A549 (cell line): ENCODE results near the gene CSTF1. TPM values are rescaled to one million over a fixed set of nuclear protein-coding genes. Genes with fewer than 3 reads are reported as not detected.

Source experiments
- ATAC-seq, 2 experiments: fragments of 200-7000 bp in 1 of 2; fragments of >200 bp in 1 of 2; cut with Nextera tagmentation in 1 of 2; cut with Tn5 transposase in 1 of 2; 3 replicates each; pipeline versions ENCODE4 v1.8.0 to v1.9.1; 2018 to 2020; ENCODE audit warnings: mild to moderate bottlenecking in 1 of 2, moderate library complexity in 1 of 2
- CTCF ChIA-PET: fragments of 300-600 bp; sonication (Branson Sonifier 250); formaldehyde crosslinking; extraction: SDS; loops from one replicate; lab custom pipeline; 2021; ENCODE audit warnings: antibody characterized with exemption, inconsistent platforms; lab: Yijun Ruan, JAX
- POLR2A ChIA-PET: fragments of 350-600 bp; formaldehyde crosslinking; extraction: SDS; loops from one replicate; lab custom pipeline; 2021; ENCODE audit warnings: antibody characterized with exemption, inconsistent platforms; lab: Yijun Ruan, JAX
- DNase-seq, 2 experiments: peaks; one replicate each; pipeline versions ENCODE4 v3.0.0 to v3.0.0-alpha.2; 2011 to 2016; ENCODE audit warnings: low read depth in 1 of 2, low spot score in 1 of 2
- FAIRE-seq: peaks from 2 replicates; lab custom pipeline; 2011; peaks lifted over from hg19 to GRCh38; lab: Jason Lieb, UNC
- H3K27ac ChIP-seq, 2 experiments: fragments of >200 bp; sonication (Bioruptor Twin); formaldehyde crosslinking; 3 replicates each; pipeline ENCODE4 v1.5.1; 2016 to 2017
- H3K4me1 ChIP-seq: fragments of >200 bp; sonication (Bioruptor Twin); formaldehyde crosslinking; 3 replicates; pipeline ENCODE4 v1.6.1; 2016
- H3K4me2 ChIP-seq: fragments of >200 bp; sonication (Bioruptor Twin); formaldehyde crosslinking; 3 replicates; pipeline ENCODE4 v1.6.1; 2016
- H3K4me3 ChIP-seq: fragments of >200 bp; sonication (Bioruptor Twin); formaldehyde crosslinking; 3 replicates; pipeline ENCODE4 v1.5.1; 2016
- H3K9me3 ChIP-seq: fragments of >200 bp; sonication (Bioruptor Twin); formaldehyde crosslinking; 3 replicates; pipeline ENCODE4 v1.6.1; 2016
- ATOH8 ChIP-seq: fragments of 250-450 bp; sonication (Bioruptor Pico); IDR thresholded peaks from 2 replicates; pipeline ENCODE4 v1.5.0; 2020; ENCODE audit warnings: low read depth, mild to moderate bottlenecking, moderate library complexity
- CBX2 ChIP-seq: fragments of 200-600 bp; sonication (generic); IDR thresholded peaks from 2 replicates; pipeline ENCODE4 v1.6.1; 2016; ENCODE audit warnings: low read depth, mild to moderate bottlenecking, borderline replicate concordance
- CBX8 ChIP-seq: fragments of 200-600 bp; sonication (generic); IDR thresholded peaks from 2 replicates; pipeline ENCODE4 v1.6.1; 2016
- CEBPB ChIP-seq, 2 experiments: fragments of >200 bp in 1 of 2; sonication (Bioruptor Twin) in 1 of 2; formaldehyde crosslinking in 1 of 2; IDR thresholded peaks; 2 replicates each; pipeline ENCODE4 v1.6.1; 2012 to 2016
- EHF ChIP-seq: fragments of 250-450 bp; sonication (Bioruptor Pico); IDR thresholded peaks from 2 replicates; pipeline ENCODE4 v1.5.0; 2020; ENCODE audit warnings: mild to moderate bottlenecking
- ESRRA ChIP-seq: fragments of 150-350 bp; IDR thresholded peaks from 2 replicates; pipeline ENCODE4 v1.6.1; 2014; ENCODE audit warnings: mild to moderate bottlenecking, low read length, borderline replicate concordance
- HEYL ChIP-seq: fragments of 250-450 bp; sonication (Bioruptor Pico); IDR thresholded peaks from 2 replicates; pipeline ENCODE4 v1.8.0; 2021; ENCODE audit warnings: mild to moderate bottlenecking, moderate library complexity
- MAFK ChIP-seq: fragments of 450-650 bp; IDR thresholded peaks from 2 replicates; pipeline ENCODE4 v1.6.1; 2014; ENCODE audit not compliant: partially characterized antibody
- POLR2AphosphoS2 ChIP-seq: conservative IDR thresholded peaks from 2 replicates; pipeline ENCODE4 v1.6.1; 2012; ENCODE audit warnings: low read length, improper control_type of control experiment, inconsistent platforms
- RCOR1 ChIP-seq: fragments of 150-350 bp; IDR thresholded peaks from 2 replicates; pipeline ENCODE4 v1.6.1; 2014; ENCODE audit warnings: antibody characterized with exemption, low read length, low read depth
- SMC3 ChIP-seq: fragments of >200 bp; sonication (Bioruptor Twin); formaldehyde crosslinking; IDR thresholded peaks from 3 replicates; pipeline ENCODE4 v1.6.1; 2018; ENCODE audit warnings: inconsistent platforms
- TFCP2L1 ChIP-seq: fragments of 250-450 bp; sonication (Bioruptor Pico); IDR thresholded peaks from 2 replicates; pipeline ENCODE4 v1.5.0; 2021; ENCODE audit warnings: mild to moderate bottlenecking
- USF2 ChIP-seq: fragments of 450-650 bp; IDR thresholded peaks from 2 replicates; pipeline ENCODE4 v1.6.1; 2014; ENCODE audit warnings: antibody characterized with exemption
- ZC3H11A ChIP-seq: fragments of 450-650 bp; IDR thresholded peaks from 2 replicates; pipeline ENCODE4 v1.6.1; 2014; ENCODE audit warnings: antibody characterized with exemption, mild to moderate bottlenecking
- WGBS: methylation state at CpG from one replicate; pipeline ENCODE4 v1.1.6; 2017; ENCODE audit errors: missing lambda C conversion rate; 5-methylcytosine and 5-hydroxymethylcytosine counted together
- polyA plus RNA-seq, 4 experiments: library from polyadenylated mRNA; depleted of rRNA in 3 of 4; stranded (reverse); fragments of >200 nt; fragmentation: RNase III in 1 of 4; extraction: RNeasy Plus Mini Kit Qiagen cat#74134 plus additional on column Dnase treatment in 1 of 4; gene quantifications; 2 replicates in 3 of 4; 3 replicates in 1 of 4; pipeline ENCODE4 v1.2.3, GENCODE V29; 2011 to 2017
- TF ChIP-seq, protein P1 (sequence below): fragments of 250-450 bp; sonication (Bioruptor Pico); IDR thresholded peaks from 2 replicates; pipeline ENCODE4 v1.5.0; 2021; ENCODE audit warnings: mild to moderate bottlenecking, moderate library complexity, borderline replicate concordance
- TF ChIP-seq, protein P2 (sequence below): fragments of 200-600 bp; sonication (generic); IDR thresholded peaks from 2 replicates; pipeline ENCODE4 v1.6.1; 2016; ENCODE audit warnings: antibody characterized with exemption, mild to moderate bottlenecking, moderate library complexity
- TF ChIP-seq, protein P3 (sequence below): fragments of 150-350 bp; IDR thresholded peaks from 2 replicates; pipeline ENCODE4 v1.6.1; 2014; ENCODE audit warnings: low read depth, mild to moderate bottlenecking, low read length
- TF ChIP-seq, protein P4 (sequence below): fragments of >200 bp; sonication (Bioruptor Twin); formaldehyde crosslinking; IDR thresholded peaks from 2 replicates; pipeline ENCODE4 v1.6.1; 2016

The CSTF1 gene
- polyA plus RNA-seq, 2 of the 4 experiments (the other 2 are of a cell fraction) = 40.9 to 79.9 TPM

DNA sequence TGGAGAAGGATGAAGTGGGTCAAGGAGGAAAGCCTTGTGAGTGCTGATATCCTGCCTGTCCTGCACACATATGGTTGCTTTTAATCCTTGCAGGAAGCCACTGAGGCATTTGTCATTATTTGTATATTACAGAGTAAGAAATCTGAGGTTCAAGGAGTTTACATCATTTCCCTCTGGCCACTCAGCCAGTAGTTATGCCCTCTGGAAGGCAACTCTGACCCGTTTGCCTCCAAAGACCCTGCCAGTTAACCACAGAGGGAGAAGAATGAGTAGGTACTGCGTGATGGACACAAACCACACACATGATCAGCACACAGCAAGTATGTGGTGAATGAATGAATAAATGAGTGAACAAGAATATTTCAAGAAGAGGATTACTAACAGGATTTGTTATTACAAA is 41.6 kb upstream of the CSTF1 start:
- no peak overlapping the region for H3K4me2 ChIP-seq
- 0 out of 3 replicates have a peak, but pooled peaks cover 6% of the 10 kb centered on the region for H3K4me1 ChIP-seq
- POLR2A ChIA-PET = no interaction called here
- no peak for FAIRE-seq
- WGBS = 38% methylated on average over 2 of the region's 2 CpGs
- H3K9me3 ChIP-seq = no peaks in the 10 kb centered on the region
- DNase-seq = no peak
- CTCF ChIA-PET = no interaction called here
- no peak overlapping the region for H3K4me3 ChIP-seq
- H3K27ac ChIP-seq = no peak overlapping the region
- ATAC-seq = no peak
- TF ChIP-seq USF2 (no peak), CBX8 (no peak), EHF (CRISPR knock-in tag) (no peak), ESRRA (no peak), TFCP2L1 (CRISPR knock-in tag) (no peak), RCOR1 (no peak), HEYL (CRISPR knock-in tag) (no peak), MAFK (no peak), CBX2 (no peak), POLR2AphosphoS2 (no peak), ZC3H11A (no peak), CEBPB (IDR thresholded peaks at IDR 0.05) (no peak), SMC3 (no peak), ATOH8 (CRISPR knock-in tag) (no peak)
- TF ChIP-seq, protein P1, sequence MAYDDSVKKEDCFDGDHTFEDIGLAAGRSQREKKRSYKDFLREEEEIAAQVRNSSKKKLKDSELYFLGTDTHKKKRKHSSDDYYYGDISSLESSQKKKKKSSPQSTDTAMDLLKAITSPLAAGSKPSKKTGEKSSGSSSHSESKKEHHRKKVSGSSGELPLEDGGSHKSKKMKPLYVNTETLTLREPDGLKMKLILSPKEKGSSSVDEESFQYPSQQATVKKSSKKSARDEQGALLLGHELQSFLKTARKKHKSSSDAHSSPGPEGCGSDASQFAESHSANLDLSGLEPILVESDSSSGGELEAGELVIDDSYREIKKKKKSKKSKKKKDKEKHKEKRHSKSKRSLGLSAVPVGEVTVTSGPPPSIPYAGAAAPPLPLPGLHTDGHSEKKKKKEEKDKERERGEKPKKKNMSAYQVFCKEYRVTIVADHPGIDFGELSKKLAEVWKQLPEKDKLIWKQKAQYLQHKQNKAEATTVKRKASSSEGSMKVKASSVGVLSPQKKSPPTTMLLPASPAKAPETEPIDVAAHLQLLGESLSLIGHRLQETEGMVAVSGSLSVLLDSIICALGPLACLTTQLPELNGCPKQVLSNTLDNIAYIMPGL (CRISPR knock-in tag) = no peak
- TF ChIP-seq, protein P2, sequence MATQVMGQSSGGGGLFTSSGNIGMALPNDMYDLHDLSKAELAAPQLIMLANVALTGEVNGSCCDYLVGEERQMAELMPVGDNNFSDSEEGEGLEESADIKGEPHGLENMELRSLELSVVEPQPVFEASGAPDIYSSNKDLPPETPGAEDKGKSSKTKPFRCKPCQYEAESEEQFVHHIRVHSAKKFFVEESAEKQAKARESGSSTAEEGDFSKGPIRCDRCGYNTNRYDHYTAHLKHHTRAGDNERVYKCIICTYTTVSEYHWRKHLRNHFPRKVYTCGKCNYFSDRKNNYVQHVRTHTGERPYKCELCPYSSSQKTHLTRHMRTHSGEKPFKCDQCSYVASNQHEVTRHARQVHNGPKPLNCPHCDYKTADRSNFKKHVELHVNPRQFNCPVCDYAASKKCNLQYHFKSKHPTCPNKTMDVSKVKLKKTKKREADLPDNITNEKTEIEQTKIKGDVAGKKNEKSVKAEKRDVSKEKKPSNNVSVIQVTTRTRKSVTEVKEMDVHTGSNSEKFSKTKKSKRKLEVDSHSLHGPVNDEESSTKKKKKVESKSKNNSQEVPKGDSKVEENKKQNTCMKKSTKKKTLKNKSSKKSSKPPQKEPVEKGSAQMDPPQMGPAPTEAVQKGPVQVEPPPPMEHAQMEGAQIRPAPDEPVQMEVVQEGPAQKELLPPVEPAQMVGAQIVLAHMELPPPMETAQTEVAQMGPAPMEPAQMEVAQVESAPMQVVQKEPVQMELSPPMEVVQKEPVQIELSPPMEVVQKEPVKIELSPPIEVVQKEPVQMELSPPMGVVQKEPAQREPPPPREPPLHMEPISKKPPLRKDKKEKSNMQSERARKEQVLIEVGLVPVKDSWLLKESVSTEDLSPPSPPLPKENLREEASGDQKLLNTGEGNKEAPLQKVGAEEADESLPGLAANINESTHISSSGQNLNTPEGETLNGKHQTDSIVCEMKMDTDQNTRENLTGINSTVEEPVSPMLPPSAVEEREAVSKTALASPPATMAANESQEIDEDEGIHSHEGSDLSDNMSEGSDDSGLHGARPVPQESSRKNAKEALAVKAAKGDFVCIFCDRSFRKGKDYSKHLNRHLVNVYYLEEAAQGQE = no peak
- TF ChIP-seq, protein P3, sequence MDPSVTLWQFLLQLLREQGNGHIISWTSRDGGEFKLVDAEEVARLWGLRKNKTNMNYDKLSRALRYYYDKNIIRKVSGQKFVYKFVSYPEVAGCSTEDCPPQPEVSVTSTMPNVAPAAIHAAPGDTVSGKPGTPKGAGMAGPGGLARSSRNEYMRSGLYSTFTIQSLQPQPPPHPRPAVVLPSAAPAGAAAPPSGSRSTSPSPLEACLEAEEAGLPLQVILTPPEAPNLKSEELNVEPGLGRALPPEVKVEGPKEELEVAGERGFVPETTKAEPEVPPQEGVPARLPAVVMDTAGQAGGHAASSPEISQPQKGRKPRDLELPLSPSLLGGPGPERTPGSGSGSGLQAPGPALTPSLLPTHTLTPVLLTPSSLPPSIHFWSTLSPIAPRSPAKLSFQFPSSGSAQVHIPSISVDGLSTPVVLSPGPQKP = no peak
- TF ChIP-seq, protein P4, sequence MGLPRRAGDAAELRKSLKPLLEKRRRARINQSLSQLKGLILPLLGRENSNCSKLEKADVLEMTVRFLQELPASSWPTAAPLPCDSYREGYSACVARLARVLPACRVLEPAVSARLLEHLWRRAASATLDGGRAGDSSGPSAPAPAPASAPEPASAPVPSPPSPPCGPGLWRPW = no peak
- TF ChIP-seq, all 56 proteins: peak for 0
